ENCODE measurements around the gene ZNF674. TPM values are rescaled to one million over a fixed set of nuclear protein-coding genes. Genes with fewer than 3 reads are reported as not detected.

The ZNF674 gene
- total RNA-seq, 1 experiment from 2014 or later: 5.8 TPM

- CTCF ChIA-PET: no interaction called here
- Histone ChIP-seq H3K27me3 (replicated peaks; ENCODE audit: insufficient read depth, low read depth, low read length, poor library complexity) (no peaks in the 10 kb centered on the region), H3K27ac (ENCODE audit: low read depth, low read length, poor library complexity, severe bottlenecking) (no peak overlapping the region), H3K4me1 (ENCODE audit: insufficient read depth, low read length, poor library complexity, severe bottlenecking) (peaks cover 28% of the 10 kb centered on the region), H3K4me3 (ENCODE audit: low read depth, low read length, poor library complexity, severe bottlenecking) (peak overlapping the region; percentile 58), H3K9me3 (ENCODE audit: low read depth, low read length, poor library complexity, severe bottlenecking) (no peaks in the 10 kb centered on the region), H3K36me3 (ENCODE audit: insufficient read depth, low read length, poor library complexity, severe bottlenecking) (no peaks in the 10 kb centered on the region)
- DNase-seq (ENCODE audit: low spot score): peak; percentile 69
- no TSS peak for BruUV-seq (replicated peaks)
- intact Hi-C loops (cut with micrococcal nuclease; ENCODE audit: unreplicated experiment): loop anchor here (2.0 kb wide), 1 partner anchor 69 kb away; no protein-coding TSS in a partner anchor
- POLR2A ChIA-PET (ENCODE audit: low non-redundant PET): no interaction called here
- no peak; the same call in 1 of the 2 replicates for TF ChIP-seq CTCF (conservative IDR thresholded peaks at IDR 0.05; ENCODE audit: low read depth, low read length)
Measured at GRCh38 chrX:46573892-46574773, 28.9 kb upstream of the ZNF674 start.

- no peaks in the 10 kb centered on the region for H3K27me3 ChIP-seq (replicated peaks; ENCODE audit: insufficient read depth, low read depth, low read length, poor library complexity)
- H3K9me3 ChIP-seq (ENCODE audit: low read depth, low read length, poor library complexity, severe bottlenecking): no peaks in the 10 kb centered on the region
- intact Hi-C loops (cut with micrococcal nuclease; ENCODE audit: unreplicated experiment): loop anchor here (2.0 kb wide), 1 partner anchor 69 kb away; no protein-coding TSS in a partner anchor
- TF ChIP-seq CTCF (conservative IDR thresholded peaks at IDR 0.05; ENCODE audit: low read depth, low read length) (peak; percentile 61), EZH2 (IDR thresholded peaks at IDR 0.05; ENCODE audit: borderline replicate concordance, low read depth, low read length, poor library complexity, severe bottlenecking) (no peak)
- CTCF ChIA-PET: no interaction called here
- H3K4me1 ChIP-seq (ENCODE audit: insufficient read depth, low read length, poor library complexity, severe bottlenecking): peaks cover 21% of the 10 kb centered on the region
- H3K4me3 ChIP-seq (ENCODE audit: low read depth, low read length, poor library complexity, severe bottlenecking): peak within 1 kb of the TSS; percentile 58
- BruUV-seq (replicated peaks): no TSS peak
- H3K36me3 ChIP-seq (ENCODE audit: insufficient read depth, low read length, poor library complexity, severe bottlenecking): no peaks in the 10 kb centered on the region
- H3K27ac ChIP-seq (ENCODE audit: low read depth, low read length, poor library complexity, severe bottlenecking): no peak within 1 kb of the TSS
- POLR2A ChIA-PET (ENCODE audit: low non-redundant PET): no interaction called here
- peak; percentile 84 for DNase-seq (ENCODE audit: low spot score)
Measured at GRCh38 chrX:46573331-46573891, 28.2 kb upstream of the ZNF674 start, which contains the start of gene CHST7. Gene CHST7, plus strand, starts transcription at chrX:46573765. Its CDS starts 167 bp downstream, at chrX:46573932.

- no peaks in the 10 kb centered on the region for H3K36me3 ChIP-seq (ENCODE audit: insufficient read depth, low read length, poor library complexity, severe bottlenecking)
- ChIA-PET POLR2A (ENCODE audit: low non-redundant PET) (no interaction called here), CTCF (no interaction called here)
- H3K27me3 ChIP-seq (replicated peaks; ENCODE audit: insufficient read depth, low read depth, low read length, poor library complexity): no peaks in the 10 kb centered on the region
- no peak for DNase-seq (ENCODE audit: low spot score)
- BruUV-seq (replicated peaks): no TSS peak
- TF ChIP-seq EZH2 (IDR thresholded peaks at IDR 0.05; ENCODE audit: borderline replicate concordance, low read depth, low read length, poor library complexity, severe bottlenecking): no peak
- TF ChIP-seq CTCF (conservative IDR thresholded peaks at IDR 0.05; ENCODE audit: low read depth, low read length): no peak
- intact Hi-C loops (cut with micrococcal nuclease; ENCODE audit: unreplicated experiment): loop anchor here (2.0 kb wide), 1 partner anchor 70 kb away; no protein-coding TSS in a partner anchor
- no peak overlapping the region for H3K27ac ChIP-seq (ENCODE audit: low read depth, low read length, poor library complexity, severe bottlenecking)
- no peak overlapping the region for H3K4me3 ChIP-seq (ENCODE audit: low read depth, low read length, poor library complexity, severe bottlenecking)
- H3K9me3 ChIP-seq (ENCODE audit: low read depth, low read length, poor library complexity, severe bottlenecking): no peaks in the 10 kb centered on the region
- peaks cover 17% of the 10 kb centered on the region for H3K4me1 ChIP-seq (ENCODE audit: insufficient read depth, low read length, poor library complexity, severe bottlenecking)
Measured at GRCh38 chrX:46572340-46572936, 27.2 kb upstream of the ZNF674 start.
